Measurements from ENCODE around the gene SLC9C1. TPM values are rescaled to one million over a fixed set of nuclear protein-coding genes. Genes with fewer than 3 reads are reported as not detected.

SLC9C1 gene
- total RNA-seq, 1 experiment from 2014 or later, result 0.50 TPM

DNA sequence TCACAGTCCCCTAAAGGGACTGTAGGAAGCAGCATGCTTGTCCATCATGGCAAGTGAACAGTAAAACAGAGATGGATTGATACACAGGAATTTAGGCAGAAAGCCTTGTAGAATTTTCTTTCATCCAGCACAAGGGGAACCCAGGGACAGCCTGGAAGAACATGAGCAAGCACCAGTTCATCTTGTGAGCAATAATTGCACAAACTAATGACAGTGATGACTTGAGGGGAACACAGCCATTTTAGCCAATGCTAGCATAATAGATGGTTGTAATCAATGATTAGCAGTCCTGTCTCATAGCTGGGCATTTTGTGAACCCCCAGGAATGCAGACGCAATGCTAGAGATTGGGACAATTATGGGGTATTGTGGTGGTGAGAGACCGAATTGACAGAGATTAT lies 45.6 kb upstream of the SLC9C1 start:
- Histone ChIP-seq H4K20me1 (ENCODE audit: control insufficient read depth, insufficient read depth, insufficient read length) (no peaks in the 10 kb centered on the region), H3K23me2 (ENCODE audit: insufficient read length, low read depth, low read length, poor library complexity, severe bottlenecking) (no peaks in the 10 kb centered on the region), H3K9ac (ENCODE audit: extremely low read depth, insufficient read length, low read length) (no peak overlapping the region), H2BK5ac (ENCODE audit: insufficient read length, low read length) (no peak overlapping the region), H2AK5ac (ENCODE audit: insufficient read length, low read length) (no peak overlapping the region), H3K4ac (ENCODE audit: low read depth, low read length) (no peak overlapping the region), H3K27ac (ENCODE audit: insufficient read length, low read depth, low read length) (no peak overlapping the region), H2BK12ac (ENCODE audit: insufficient read length, low read depth, low read length) (no peak overlapping the region), H3K9me3 (ENCODE audit: control insufficient read depth, low read depth, low read length) (no peaks in the 10 kb centered on the region), H2BK120ac (ENCODE audit: low read depth, low read length, poor library complexity, severe bottlenecking) (no peak overlapping the region), H2AFZ (ENCODE audit: low read length) (no peak overlapping the region), H4K5ac (ENCODE audit: insufficient read length, low read depth, low read length) (no peak overlapping the region), H3K4me2 (ENCODE audit: insufficient read depth, insufficient read length, low read length) (no peak overlapping the region), H2BK15ac (ENCODE audit: low read depth, low read length) (no peak overlapping the region), H3K18ac (ENCODE audit: insufficient read length, low read depth, low read length) (no peak overlapping the region), H3K14ac (ENCODE audit: insufficient read depth, low read length) (no peak overlapping the region), H3K79me2 (ENCODE audit: insufficient read depth, low read length) (peaks cover 46% of the 10 kb centered on the region; the same call in 1 of the 2 replicates), H3T11ph (ENCODE audit: low read length) (no peak overlapping the region), H3K27me3 (ENCODE audit: insufficient read depth, low read length) (no peaks in the 10 kb centered on the region), H2BK20ac (ENCODE audit: low read depth, low read length, poor library complexity, severe bottlenecking) (no peak overlapping the region), H3K56ac (ENCODE audit: insufficient read length, low read depth, low read length) (no peak overlapping the region), H4K8ac (replicated peaks; ENCODE audit: insufficient read length, low read depth, low read length) (no peak overlapping the region), H3K79me1 (ENCODE audit: insufficient read depth, low read depth, low read length, poor library complexity, severe bottlenecking) (peaks cover 10% of the 10 kb centered on the region), H4K91ac (ENCODE audit: insufficient read length, low read depth, low read length) (no peak overlapping the region), H3K23ac (ENCODE audit: insufficient read length, low read depth, low read length) (no peak overlapping the region), H3K4me1 (ENCODE audit: insufficient read depth, low read length) (peaks cover 12% of the 10 kb centered on the region)
- no peak for DNase-seq
- H3K27me3 Mint-ChIP-seq (ENCODE audit: low read depth), result no peaks in the 10 kb centered on the region
- peaks cover 59 to 67% (median 66%) of the 10 kb centered on the region in 3 experiments for H3K36me3 Mint-ChIP-seq (ENCODE audit: insufficient read depth in 1 of 3, low read depth in 3 of 3)
- H3K27ac Mint-ChIP-seq, result peak overlapping the region in 1 of 3 experiments; percentile 73; a peak in 2 of 7 replicates
- TF ChIP-seq, protein P1, sequence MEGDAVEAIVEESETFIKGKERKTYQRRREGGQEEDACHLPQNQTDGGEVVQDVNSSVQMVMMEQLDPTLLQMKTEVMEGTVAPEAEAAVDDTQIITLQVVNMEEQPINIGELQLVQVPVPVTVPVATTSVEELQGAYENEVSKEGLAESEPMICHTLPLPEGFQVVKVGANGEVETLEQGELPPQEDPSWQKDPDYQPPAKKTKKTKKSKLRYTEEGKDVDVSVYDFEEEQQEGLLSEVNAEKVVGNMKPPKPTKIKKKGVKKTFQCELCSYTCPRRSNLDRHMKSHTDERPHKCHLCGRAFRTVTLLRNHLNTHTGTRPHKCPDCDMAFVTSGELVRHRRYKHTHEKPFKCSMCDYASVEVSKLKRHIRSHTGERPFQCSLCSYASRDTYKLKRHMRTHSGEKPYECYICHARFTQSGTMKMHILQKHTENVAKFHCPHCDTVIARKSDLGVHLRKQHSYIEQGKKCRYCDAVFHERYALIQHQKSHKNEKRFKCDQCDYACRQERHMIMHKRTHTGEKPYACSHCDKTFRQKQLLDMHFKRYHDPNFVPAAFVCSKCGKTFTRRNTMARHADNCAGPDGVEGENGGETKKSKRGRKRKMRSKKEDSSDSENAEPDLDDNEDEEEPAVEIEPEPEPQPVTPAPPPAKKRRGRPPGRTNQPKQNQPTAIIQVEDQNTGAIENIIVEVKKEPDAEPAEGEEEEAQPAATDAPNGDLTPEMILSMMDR (conservative IDR thresholded peaks at IDR 0.05), result no peak
- no CpG with 5 or more reads among the region's 2 CpGs for WGBS (ENCODE audit: extremely low coverage, insufficient read length, low lambda C conversion rate)
- H3K4me3 Mint-ChIP-seq, result no peak overlapping the region
- H3K4me1 Mint-ChIP-seq, result peaks cover 52 to 57% of the 10 kb centered on the region in 2 experiments
- H3K9me3 Mint-ChIP-seq, result peaks cover 0 to 4% of the 10 kb centered on the region in 2 experiments; a peak in 4 of 5 replicates
